GM18526 (cell line): ENCODE data around the gene NCOA4.

Experiments
- POLR2A ChIP-seq: IDR thresholded peaks from 3 replicates; pipeline ENCODE4 v1.6.1; 2011; ENCODE audit not compliant: insufficient read length; ENCODE audit errors: extremely low read depth

Gene NCOA4

GRCh38 chr10:46031648-46032532 lies 1.5 kb upstream of the NCOA4 start:
- no peak for TF ChIP-seq POLR2A

GRCh38 chr10:46029461-46030030 lies 877 bp downstream of the NCOA4 start:
- TF ChIP-seq POLR2A, result no peak

- no peak for TF ChIP-seq POLR2A
These were observed 1.6 kb downstream of the NCOA4 start for GRCh38 chr10:46028584-46029460.

GRCh38 chr10:46026106-46026505 lies 4.3 kb downstream of the NCOA4 start:
- TF ChIP-seq POLR2A, result no peak

- no peak for TF ChIP-seq POLR2A
These were observed 5.0 kb downstream of the NCOA4 start for GRCh38 chr10:46025406-46025805.

GRCh38 chr10:46024948-46025347 lies 5.5 kb downstream of the NCOA4 start:
- TF ChIP-seq POLR2A, result no peak

- no peak for TF ChIP-seq POLR2A
These were observed 7.3 kb downstream of the NCOA4 start for GRCh38 chr10:46022978-46023702.

GRCh38 chr10:46020344-46020657 lies 10.1 kb downstream of the NCOA4 start:
- TF ChIP-seq POLR2A, result no peak

GRCh38 chr10:46019569-46020343 lies 10.7 kb downstream of the NCOA4 start:
- TF ChIP-seq POLR2A, result no peak

- no peak for TF ChIP-seq POLR2A
These were observed 11.3 kb downstream of the NCOA4 start for GRCh38 chr10:46019177-46019528.

- TF ChIP-seq POLR2A, result no peak
These were observed 11.8 kb downstream of the NCOA4 start for GRCh38 chr10:46018453-46019176.

- TF ChIP-seq POLR2A, result no peak
These were observed 12.7 kb downstream of the NCOA4 start for GRCh38 chr10:46017733-46018132.

GRCh38 chr10:46016811-46017210 lies 13.6 kb downstream of the NCOA4 start:
- TF ChIP-seq POLR2A, result no peak

GRCh38 chr10:46016190-46016589 lies 14.2 kb downstream of the NCOA4 start:
- TF ChIP-seq POLR2A, result no peak
